ENCODE results near the gene RPS19BP1.
A peak's percentile ranks its signal among the peaks of the same experiment; 100 is the strongest.

DNA sequence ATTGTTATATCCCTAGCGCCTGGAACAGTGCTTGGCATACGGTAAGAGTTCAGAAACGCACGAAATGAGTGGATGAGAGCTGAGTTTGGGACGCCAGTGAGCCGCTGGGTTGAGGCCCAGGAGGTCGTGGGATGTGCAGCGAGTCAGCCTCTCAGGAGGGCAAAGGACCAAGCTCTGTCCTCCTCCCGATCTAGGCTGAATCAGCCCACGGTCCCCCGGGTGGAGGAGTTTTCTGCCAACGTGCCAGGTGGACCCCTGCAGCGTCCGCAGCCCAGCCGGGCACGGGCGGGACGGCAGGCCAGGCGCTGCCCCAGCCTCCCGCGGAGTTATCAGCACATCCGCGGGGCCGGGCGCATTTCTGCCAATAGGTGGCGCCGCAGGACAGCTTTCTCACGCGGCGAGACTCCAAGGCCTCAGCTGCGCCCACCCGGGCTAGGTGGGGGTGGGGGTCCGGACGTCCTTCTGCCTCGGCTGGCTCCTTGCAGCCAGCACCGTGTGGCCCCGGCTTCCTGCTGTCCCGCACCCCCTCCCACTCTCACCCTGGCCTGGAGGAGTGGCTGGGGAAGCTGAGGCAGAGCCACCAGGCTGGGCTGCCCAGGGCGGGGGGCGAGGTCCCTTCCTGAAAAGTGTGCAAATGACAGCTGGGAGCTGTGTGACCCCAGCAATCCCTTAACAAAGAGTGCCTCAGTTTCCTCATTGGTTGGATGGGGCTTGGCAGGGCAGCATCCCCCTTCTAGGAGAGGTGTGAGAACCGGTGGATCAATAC, 2.2 kb upstream of the RPS19BP1 start:
- no peak for TF ChIP-seq POLR2A (IDR thresholded peaks at IDR 0.05)
- TF ChIP-seq, protein P1, sequence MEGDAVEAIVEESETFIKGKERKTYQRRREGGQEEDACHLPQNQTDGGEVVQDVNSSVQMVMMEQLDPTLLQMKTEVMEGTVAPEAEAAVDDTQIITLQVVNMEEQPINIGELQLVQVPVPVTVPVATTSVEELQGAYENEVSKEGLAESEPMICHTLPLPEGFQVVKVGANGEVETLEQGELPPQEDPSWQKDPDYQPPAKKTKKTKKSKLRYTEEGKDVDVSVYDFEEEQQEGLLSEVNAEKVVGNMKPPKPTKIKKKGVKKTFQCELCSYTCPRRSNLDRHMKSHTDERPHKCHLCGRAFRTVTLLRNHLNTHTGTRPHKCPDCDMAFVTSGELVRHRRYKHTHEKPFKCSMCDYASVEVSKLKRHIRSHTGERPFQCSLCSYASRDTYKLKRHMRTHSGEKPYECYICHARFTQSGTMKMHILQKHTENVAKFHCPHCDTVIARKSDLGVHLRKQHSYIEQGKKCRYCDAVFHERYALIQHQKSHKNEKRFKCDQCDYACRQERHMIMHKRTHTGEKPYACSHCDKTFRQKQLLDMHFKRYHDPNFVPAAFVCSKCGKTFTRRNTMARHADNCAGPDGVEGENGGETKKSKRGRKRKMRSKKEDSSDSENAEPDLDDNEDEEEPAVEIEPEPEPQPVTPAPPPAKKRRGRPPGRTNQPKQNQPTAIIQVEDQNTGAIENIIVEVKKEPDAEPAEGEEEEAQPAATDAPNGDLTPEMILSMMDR (IDR thresholded peaks at IDR 0.05) = peak; percentile 88 to 96 (median 92)

Measured in heart left ventricle (tissue), 13 donors.